Esophagus muscularis mucosa (tissue), 4 donors: ENCODE measurements around the gene CATSPERD. TPM values are rescaled to one million over a fixed set of nuclear protein-coding genes. Genes with fewer than 3 reads are reported as not detected.
A peak's percentile ranks its signal among the peaks of the same experiment; 100 is the strongest.

ENCODE experiments used
- DNase-seq: peaks from one replicate; pipeline ENCODE4 v3.0.0-alpha.2; 2017; ENCODE audit errors: extremely low spot score
- H3K27ac ChIP-seq, 4 donors: fragments of 200-600 bp; sonication (generic); replicated peaks in 1 of 4; 1 replicate in 3 of 4; 2 replicates in 1 of 4; pipeline ENCODE4 v1.5.1; 2016 to 2019; ENCODE audit warnings: mild to moderate bottlenecking in 1 of 4
- H3K27me3 ChIP-seq, 4 donors: fragments of 200-600 bp; sonication (generic); one replicate each; pipeline versions ENCODE4 v1.5.1 to v1.6.0; 2016 to 2019
- H3K36me3 ChIP-seq, 4 donors: fragments of 200-600 bp; sonication (generic); one replicate each; pipeline ENCODE4 v1.5.1; 2016 to 2019
- H3K4me1 ChIP-seq, 4 donors: fragments of 200-600 bp; sonication (generic); one replicate each; pipeline ENCODE4 v1.5.1; 2016 to 2019
- H3K4me3 ChIP-seq, 4 donors: fragments of 200-600 bp; sonication (generic); 1 replicate in 2 of 4; 2 replicates in 2 of 4; pipeline ENCODE4 v1.5.1; 2016 to 2019; ENCODE audit warnings: mild to moderate bottlenecking in 4 of 4, moderate library complexity in 1 of 4
- H3K9me3 ChIP-seq, 4 donors: fragments of 200-600 bp; sonication (generic); 1 replicate in 3 of 4; 2 replicates in 1 of 4; pipeline ENCODE4 v1.5.1; 2016 to 2019
- CTCF ChIP-seq, 3 experiments: fragments of 200-600 bp in 2 of 3; fragments of 450-650 bp in 1 of 3; sonication (generic) in 2 of 3; IDR thresholded peaks; one replicate each; pipeline ENCODE4 v1.5.1; 2017 to 2019; ENCODE audit warnings: antibody characterized with exemption in 3 of 3, mild to moderate bottlenecking in 2 of 3, moderate library complexity in 1 of 3
- EP300 ChIP-seq: sonication (generic); formaldehyde crosslinking; IDR thresholded peaks from one replicate; pipeline ENCODE4 v1.6.1; 2017; ENCODE audit warnings: antibody characterized with exemption
- POLR2A ChIP-seq: fragments of 450-650 bp; IDR thresholded peaks from one replicate; pipeline ENCODE4 v1.6.1; 2017; ENCODE audit warnings: antibody characterized with exemption, moderate library complexity, mild to moderate bottlenecking, low read depth
- POLR2AphosphoS5 ChIP-seq, 2 donors: sonication (generic); formaldehyde crosslinking; IDR thresholded peaks; one replicate each; pipeline ENCODE4 v1.6.1; 2017; ENCODE audit warnings: antibody characterized with exemption in 2 of 2
- WGBS: methylation state at CpG from one replicate; pipeline ENCODE4 v1.1.5; 2018; 5-methylcytosine and 5-hydroxymethylcytosine counted together
- intact Hi-C: fragments of 100-400 bp; cut with DNase I; formaldehyde crosslinking; loops from one replicate; pipeline ENCODE4 v1.15.1; 2023
- total RNA-seq, 4 donors: library from RNA; depleted of rRNA; stranded (reverse); fragments of >200 nt; gene quantifications; one replicate each; pipeline versions ENCODE4 v1.1.0 to v1.2.1, GENCODE V29; 2016

Gene CATSPERD
- total RNA-seq, 4 donors from 2014 or later, result 0.19 TPM; not detected in 3

GRCh38 chr19:5693195-5694166 is 27.0 kb upstream of the CATSPERD start:
- peaks cover 45 to 70% (median 68%) of the 10 kb centered on the region in 4 donors for H3K36me3 ChIP-seq
- TF ChIP-seq EP300 (no peak), CTCF (IDR thresholded peaks at IDR 0.05) (no peak), POLR2A (no peak), POLR2AphosphoS5 (IDR thresholded peaks at IDR 0.05) (no peak)
- no peaks in the 10 kb centered on the region for H3K9me3 ChIP-seq
- peak overlapping the region in 1 of 4 donors; percentile 3 for H3K27ac ChIP-seq
- no peak for DNase-seq
- no peaks in the 10 kb centered on the region for H3K27me3 ChIP-seq
- intact Hi-C loops, result no loop called here
- WGBS, result 79% methylated on average over 26 of the region's 39 CpGs
- peaks cover 22 to 48% (median 38%) of the 10 kb centered on the region in 4 donors for H3K4me1 ChIP-seq
- no peak overlapping the region for H3K4me3 ChIP-seq

GRCh38 chr19:5694167-5694955 is 26.1 kb upstream of the CATSPERD start:
- 92% methylated on average over 41 of the region's 45 CpGs for WGBS
- no peaks in the 10 kb centered on the region for H3K27me3 ChIP-seq
- H3K4me3 ChIP-seq, result no peak overlapping the region
- peaks cover 22 to 48% (median 36%) of the 10 kb centered on the region in 4 donors for H3K4me1 ChIP-seq
- no peaks in the 10 kb centered on the region for H3K9me3 ChIP-seq
- no peak overlapping the region for H3K27ac ChIP-seq
- no peak for DNase-seq
- intact Hi-C loops, result no loop called here
- TF ChIP-seq POLR2AphosphoS5 (IDR thresholded peaks at IDR 0.05), result no peak
- no peak for TF ChIP-seq CTCF (IDR thresholded peaks at IDR 0.05)
- TF ChIP-seq EP300, result no peak
- no peak for TF ChIP-seq POLR2A
- peaks cover 53 to 78% (median 76%) of the 10 kb centered on the region in 4 donors for H3K36me3 ChIP-seq

- Histone ChIP-seq H3K9me3 (no peaks in the 10 kb centered on the region), H3K4me3 (no peak overlapping the region), H3K27me3 (no peaks in the 10 kb centered on the region), H3K27ac (no peak overlapping the region), H3K4me1 (peaks cover 22 to 42% (median 32%) of the 10 kb centered on the region in 4 donors), H3K36me3 (peaks cover 58 to 86% (median 83%) of the 10 kb centered on the region in 4 donors)
- TF ChIP-seq EP300 (no peak), CTCF (IDR thresholded peaks at IDR 0.05) (no peak)
- no peak for DNase-seq
- WGBS, result 89% methylated on average over 5 of the region's 8 CpGs
- intact Hi-C loops, result no loop called here
These were observed 25.3 kb upstream of the CATSPERD start for GRCh38 chr19:5694956-5695648.

- Histone ChIP-seq H3K36me3 (peaks cover 64 to 92% (median 90%) of the 10 kb centered on the region in 4 donors), H3K9me3 (no peaks in the 10 kb centered on the region), H3K4me3 (no peak overlapping the region), H3K27me3 (no peaks in the 10 kb centered on the region), H3K4me1 (peaks cover 22 to 39% (median 31%) of the 10 kb centered on the region in 4 donors), H3K27ac (no peak overlapping the region)
- DNase-seq, result no peak
- TF ChIP-seq POLR2A (no peak), CTCF (IDR thresholded peaks at IDR 0.05) (no peak), POLR2AphosphoS5 (IDR thresholded peaks at IDR 0.05) (no peak), EP300 (no peak)
- WGBS, result 69% methylated on average over 6 of the region's 28 CpGs
- intact Hi-C loops, result no loop called here
These were observed 24.7 kb upstream of the CATSPERD start for GRCh38 chr19:5695649-5696195.
